Astrocyte (in vitro differentiated cells and primary cell): Measurements from ENCODE around the gene ST3GAL4.

Source experiments
- EZH2 ChIP-seq: IDR thresholded peaks from 2 replicates; pipeline ENCODE4 v1.6.1; 2012; ENCODE audit warnings: mild to moderate bottlenecking, low read length, inconsistent platforms; ENCODE audit not compliant: insufficient read depth
- TF ChIP-seq, protein P1 (sequence below): IDR thresholded peaks from 2 replicates; pipeline ENCODE4 v1.5.1; 2011; ENCODE audit warnings: low read depth, mild to moderate bottlenecking, inconsistent platforms, low read length, moderate library complexity; ENCODE audit not compliant: insufficient read depth

GRCh38 chr11:126317432-126317755, 38.1 kb upstream of the ST3GAL4 start:
- TF ChIP-seq, protein P1, sequence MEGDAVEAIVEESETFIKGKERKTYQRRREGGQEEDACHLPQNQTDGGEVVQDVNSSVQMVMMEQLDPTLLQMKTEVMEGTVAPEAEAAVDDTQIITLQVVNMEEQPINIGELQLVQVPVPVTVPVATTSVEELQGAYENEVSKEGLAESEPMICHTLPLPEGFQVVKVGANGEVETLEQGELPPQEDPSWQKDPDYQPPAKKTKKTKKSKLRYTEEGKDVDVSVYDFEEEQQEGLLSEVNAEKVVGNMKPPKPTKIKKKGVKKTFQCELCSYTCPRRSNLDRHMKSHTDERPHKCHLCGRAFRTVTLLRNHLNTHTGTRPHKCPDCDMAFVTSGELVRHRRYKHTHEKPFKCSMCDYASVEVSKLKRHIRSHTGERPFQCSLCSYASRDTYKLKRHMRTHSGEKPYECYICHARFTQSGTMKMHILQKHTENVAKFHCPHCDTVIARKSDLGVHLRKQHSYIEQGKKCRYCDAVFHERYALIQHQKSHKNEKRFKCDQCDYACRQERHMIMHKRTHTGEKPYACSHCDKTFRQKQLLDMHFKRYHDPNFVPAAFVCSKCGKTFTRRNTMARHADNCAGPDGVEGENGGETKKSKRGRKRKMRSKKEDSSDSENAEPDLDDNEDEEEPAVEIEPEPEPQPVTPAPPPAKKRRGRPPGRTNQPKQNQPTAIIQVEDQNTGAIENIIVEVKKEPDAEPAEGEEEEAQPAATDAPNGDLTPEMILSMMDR: no peak
- TF ChIP-seq EZH2: no peak
